CD4-positive, alpha-beta T cell (primary cell): Measurements from ENCODE around the gene NXPH4. TPM values are rescaled to one million over a fixed set of nuclear protein-coding genes. Genes with fewer than 3 reads are reported as not detected.

Source experiments
- ATAC-seq: fragments of 200-7000 bp; cut with Tn5 transposase; one replicate; pipeline ENCODE4 v1.10.0; 2022; ENCODE audit warnings: mild to moderate bottlenecking; ENCODE audit not compliant: poor library complexity
- CTCF ChIA-PET: fragments of 350-600 bp; sonication (Branson Sonifier 250); formaldehyde crosslinking; loops from one replicate; lab custom pipeline; 2021; ENCODE audit warnings: antibody characterized with exemption, inconsistent platforms; lab: Charles Lee
- POLR2A ChIA-PET: fragments of 350-600 bp; sonication (Branson Sonifier 250); formaldehyde crosslinking; loops from one replicate; lab custom pipeline; 2021; ENCODE audit warnings: antibody characterized with exemption, inconsistent platforms; lab: Charles Lee
- DNase-seq, 14 experiments: peaks; one replicate each; pipeline ENCODE4 v3.0.0-alpha.2; 2013 to 2020; ENCODE audit warnings: mixed read lengths in 2 of 14
- H3K27ac ChIP-seq, 2 donors: one replicate each; pipeline versions ENCODE4 v1.5.1 to v1.7.0; 2013; ENCODE audit warnings: low read length in 2 of 2, low read depth in 1 of 2, mild to moderate bottlenecking in 1 of 2
- H3K27me3 ChIP-seq, 2 experiments: 1 replicate in 1 of 2; 2 replicates in 1 of 2; pipeline versions ENCODE4 v1.6.1 to v1.7.0; 2013; ENCODE audit warnings: low read length in 2 of 2, control low read depth in 1 of 2, mild to moderate bottlenecking in 1 of 2, moderate library complexity in 1 of 2; ENCODE audit not compliant: insufficient read depth in 2 of 2, control insufficient read depth in 1 of 2
- H3K36me3 ChIP-seq: one replicate; pipeline ENCODE4 v1.6.1; 2013; ENCODE audit warnings: low read length, control low read depth; ENCODE audit not compliant: insufficient read depth
- H3K4me1 ChIP-seq: one replicate; pipeline ENCODE4 v1.6.1; 2013; ENCODE audit warnings: low read length, control low read depth; ENCODE audit not compliant: insufficient read depth
- H3K4me3 ChIP-seq: one replicate; pipeline ENCODE4 v1.5.1; 2013; ENCODE audit warnings: mild to moderate bottlenecking, low read length, moderate library complexity
- H3K9me3 ChIP-seq, 2 experiments: 1 replicate in 1 of 2; 2 replicates in 1 of 2; pipeline versions ENCODE4 v1.6.1 to v1.7.0; 2013; ENCODE audit warnings: low read length in 2 of 2, mild to moderate bottlenecking in 2 of 2, control low read depth in 1 of 2, moderate library complexity in 1 of 2; ENCODE audit not compliant: control insufficient read depth in 1 of 2, insufficient read depth in 1 of 2
- H3K27ac Mint-ChIP-seq: one replicate; pipeline ENCODE4 v1.8.0; 2020; ENCODE audit warnings: mixed read lengths
- H3K27me3 Mint-ChIP-seq: one replicate; pipeline ENCODE4 v1.8.0; 2021; ENCODE audit warnings: mixed read lengths
- H3K36me3 Mint-ChIP-seq: one replicate; pipeline ENCODE4 v1.8.0; 2021; ENCODE audit warnings: low read depth, mixed read lengths
- H3K4me1 Mint-ChIP-seq: one replicate; pipeline ENCODE4 v1.8.0; 2021; ENCODE audit warnings: low read depth, mixed read lengths
- H3K4me3 Mint-ChIP-seq: one replicate; pipeline ENCODE4 v1.8.0; 2020; ENCODE audit warnings: mild to moderate bottlenecking, mixed read lengths
- H3K9me3 Mint-ChIP-seq: one replicate; pipeline ENCODE4 v1.8.0; 2020; ENCODE audit warnings: mixed read lengths
- intact Hi-C, 2 experiments: fragments of 100-400 bp; cut with DNase I in 1 of 2; cut with micrococcal nuclease in 1 of 2; formaldehyde crosslinking; loops; one replicate each; pipeline versions ENCODE4 v1.15.1 to v1.9.0; 2023 to 2025; cut with DNase I, micrococcal nuclease
- total RNA-seq, 174 experiments: library from RNA in 2 of 174; stranded (reverse) in 2 of 174; gene quantifications; one replicate each; pipeline ENCODE4 v1.2.3 and lab custom pipeline; 2021 to 2026
- TF ChIP-seq, protein P1 (sequence below): fragments of 200-600 bp; IDR thresholded peaks from one replicate; pipeline ENCODE4 v1.8.0; 2022; ENCODE audit warnings: antibody characterized with exemption, mild to moderate bottlenecking

NXPH4 gene
- total RNA-seq, 2 experiments from 2014 or later = not detected

DNA sequence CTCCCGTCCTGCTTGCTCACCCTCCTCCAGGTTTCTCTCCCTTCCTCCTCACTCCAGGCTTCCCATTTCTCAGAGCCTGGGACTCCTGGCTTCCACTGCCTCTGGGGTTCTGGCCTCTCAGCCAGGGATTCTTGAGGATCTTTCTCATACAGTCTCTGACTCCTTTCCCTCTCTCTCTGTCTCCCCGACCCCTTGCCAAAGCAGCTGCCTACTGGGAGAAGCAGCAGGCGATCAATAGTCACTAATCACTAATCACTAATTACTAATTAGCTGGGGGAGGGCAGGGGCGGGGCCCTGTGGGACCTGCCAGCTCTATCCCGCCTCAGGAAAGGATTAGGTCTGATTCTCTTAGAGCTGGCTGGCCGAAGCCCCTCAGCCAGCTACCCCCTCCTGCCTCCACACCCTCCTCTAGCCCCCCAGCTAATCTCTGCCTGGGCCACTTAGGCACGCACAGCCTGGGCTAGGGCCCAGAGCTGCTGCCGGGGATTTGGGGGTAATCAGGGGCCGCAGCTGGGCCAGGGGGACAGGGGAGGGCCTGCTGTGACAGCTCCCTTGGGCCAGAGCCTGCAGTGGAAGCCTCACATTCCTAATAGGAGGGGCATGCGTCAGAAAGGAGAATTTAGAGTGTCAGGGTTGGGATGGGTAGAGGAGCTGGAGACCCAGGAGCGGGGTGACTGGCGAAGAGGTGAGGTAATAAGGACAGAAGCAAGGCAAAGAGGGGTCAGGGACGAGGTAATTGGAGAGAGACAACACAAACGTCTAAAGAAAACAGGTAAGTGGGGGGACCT is 2.8 kb downstream of the NXPH4 start:
- TF ChIP-seq, protein P1, sequence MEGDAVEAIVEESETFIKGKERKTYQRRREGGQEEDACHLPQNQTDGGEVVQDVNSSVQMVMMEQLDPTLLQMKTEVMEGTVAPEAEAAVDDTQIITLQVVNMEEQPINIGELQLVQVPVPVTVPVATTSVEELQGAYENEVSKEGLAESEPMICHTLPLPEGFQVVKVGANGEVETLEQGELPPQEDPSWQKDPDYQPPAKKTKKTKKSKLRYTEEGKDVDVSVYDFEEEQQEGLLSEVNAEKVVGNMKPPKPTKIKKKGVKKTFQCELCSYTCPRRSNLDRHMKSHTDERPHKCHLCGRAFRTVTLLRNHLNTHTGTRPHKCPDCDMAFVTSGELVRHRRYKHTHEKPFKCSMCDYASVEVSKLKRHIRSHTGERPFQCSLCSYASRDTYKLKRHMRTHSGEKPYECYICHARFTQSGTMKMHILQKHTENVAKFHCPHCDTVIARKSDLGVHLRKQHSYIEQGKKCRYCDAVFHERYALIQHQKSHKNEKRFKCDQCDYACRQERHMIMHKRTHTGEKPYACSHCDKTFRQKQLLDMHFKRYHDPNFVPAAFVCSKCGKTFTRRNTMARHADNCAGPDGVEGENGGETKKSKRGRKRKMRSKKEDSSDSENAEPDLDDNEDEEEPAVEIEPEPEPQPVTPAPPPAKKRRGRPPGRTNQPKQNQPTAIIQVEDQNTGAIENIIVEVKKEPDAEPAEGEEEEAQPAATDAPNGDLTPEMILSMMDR = no peak
- Mint-ChIP-seq H3K4me1 (peaks cover 69% of the 10 kb centered on the region), H3K9me3 (no peaks in the 10 kb centered on the region), H3K4me3 (peak overlapping the region; percentile 23), H3K27me3 (peaks cover 90% of the 10 kb centered on the region), H3K27ac (no peak overlapping the region), H3K36me3 (no peaks in the 10 kb centered on the region)
- Histone ChIP-seq H3K27ac (no peak overlapping the region), H3K4me3 (no peak overlapping the region), H3K4me1 (peaks cover 60% of the 10 kb centered on the region), H3K36me3 (no peaks in the 10 kb centered on the region), H3K27me3 (peaks cover 88 to 93% of the 10 kb centered on the region in 2 experiments), H3K9me3 (peaks cover 0 to 40% of the 10 kb centered on the region in 2 experiments)
- ChIA-PET POLR2A (interaction anchor here (0.8 to 1.9 kb wide), 3 partner anchors 10 to 23 kb away, joined by 3 to 6 read pairs (median 5); partner anchors contain the start of gene SHMT2), CTCF (interaction anchor here (7.9 kb wide), 1 partner anchor 23 kb away, joined by 225 read pairs; a partner anchor contains a TSS)
- no peak for DNase-seq
- ATAC-seq = no peak
- intact Hi-C loops = no loop called here

DNA sequence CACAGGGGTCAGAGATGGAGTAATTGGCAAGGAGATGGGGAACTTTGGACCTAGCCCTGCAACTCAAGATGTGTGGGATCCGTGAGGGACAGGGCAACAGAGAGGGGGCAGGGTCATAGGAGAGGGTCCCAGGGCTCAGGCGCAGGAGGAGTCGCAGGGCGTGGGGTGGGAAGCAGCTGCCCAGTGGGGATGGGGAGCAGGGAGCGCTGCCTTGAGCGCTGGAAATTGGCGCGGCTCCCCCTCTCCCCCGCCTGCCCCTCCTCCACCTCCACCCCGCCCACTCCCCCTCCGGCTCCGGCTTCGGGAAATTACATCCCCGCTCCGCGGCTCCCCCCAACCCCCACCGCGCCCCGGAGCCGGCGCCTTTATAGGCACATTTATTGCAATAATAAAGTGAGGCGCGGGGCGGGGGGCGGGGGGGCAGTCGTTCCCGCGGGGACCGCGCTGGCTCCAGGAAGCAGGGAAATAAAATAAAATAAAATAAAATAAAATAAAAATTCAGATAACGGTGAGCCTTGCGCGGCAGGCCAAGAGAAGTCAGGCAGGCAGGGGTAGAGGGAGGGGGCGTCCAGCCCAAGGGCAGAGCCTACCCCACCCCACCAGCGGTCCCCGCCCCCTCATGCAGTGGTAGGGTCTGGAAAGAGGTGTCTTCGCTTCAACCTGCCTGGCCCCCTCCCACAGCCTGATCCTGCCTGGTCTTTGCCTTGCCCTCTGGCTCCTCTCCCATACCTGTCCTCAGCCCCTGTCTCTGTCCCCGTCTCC is 3.6 kb downstream of the NXPH4 start:
- intact Hi-C loops = no loop called here
- H3K4me1 ChIP-seq = peaks cover 60% of the 10 kb centered on the region
- H3K36me3 ChIP-seq = no peaks in the 10 kb centered on the region
- ATAC-seq (no peak), DNase-seq (no peak)
- Mint-ChIP-seq H3K27me3 (peaks cover 90% of the 10 kb centered on the region), H3K36me3 (no peaks in the 10 kb centered on the region), H3K27ac (no peak overlapping the region), H3K9me3 (no peaks in the 10 kb centered on the region), H3K4me3 (peak overlapping the region; percentile 23), H3K4me1 (peaks cover 65% of the 10 kb centered on the region)
- ChIA-PET CTCF (interaction anchor here (7.9 kb wide), 1 partner anchor 22 kb away, joined by 225 read pairs; a partner anchor contains a TSS), POLR2A (interaction anchor here (0.8 to 1.0 kb wide), 2 partner anchors 9 to 22 kb away, joined by 3 to 5 read pairs; partner anchors contain the start of gene SHMT2)
- no peak overlapping the region for H3K27ac ChIP-seq
- H3K4me3 ChIP-seq = no peak overlapping the region
- peaks cover 0 to 43% of the 10 kb centered on the region in 2 experiments for H3K9me3 ChIP-seq
- H3K27me3 ChIP-seq = peaks cover 86 to 93% of the 10 kb centered on the region in 2 experiments
- TF ChIP-seq, protein P1 = no peak

DNA sequence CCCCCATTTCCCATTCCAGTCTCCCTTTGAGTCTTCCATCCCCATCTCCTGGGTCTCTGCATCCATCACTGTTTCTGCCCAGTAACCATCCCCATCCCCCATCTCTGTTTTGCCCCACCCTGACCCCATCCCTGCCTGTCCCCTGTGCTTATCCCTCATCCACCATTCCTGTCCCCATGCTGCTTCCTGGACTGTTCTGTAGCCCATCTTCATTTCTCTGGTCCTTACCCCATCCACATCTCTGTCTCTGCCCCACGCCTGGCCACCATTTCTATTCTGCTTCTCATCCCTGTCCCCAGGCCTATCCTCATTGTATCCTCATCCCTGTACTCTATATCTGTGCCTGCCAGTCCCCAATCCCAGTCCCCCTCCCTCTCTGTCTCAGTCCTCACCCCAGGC is 4.2 kb downstream of the NXPH4 start:
- POLR2A ChIA-PET = interaction anchor here (1.2 kb wide), 1 partner anchor 10 kb away, joined by 3 read pairs; no protein-coding TSS in a partner anchor
- CTCF ChIA-PET = interaction anchor here (1.7 kb wide), 1 partner anchor 18 kb away, joined by 6 read pairs; no protein-coding TSS in a partner anchor
- peaks cover 65% of the 10 kb centered on the region for H3K4me1 Mint-ChIP-seq
- TF ChIP-seq, protein P1 = no peak
- no peaks in the 10 kb centered on the region for H3K36me3 Mint-ChIP-seq
- peak overlapping the region; percentile 23 for H3K4me3 Mint-ChIP-seq
- DNase-seq (no peak), ATAC-seq (no peak)
- intact Hi-C loops = no loop called here
- Histone ChIP-seq H3K27ac (no peak overlapping the region), H3K27me3 (peaks cover 85 to 93% of the 10 kb centered on the region in 2 experiments), H3K9me3 (peaks cover 0 to 49% of the 10 kb centered on the region in 2 experiments), H3K36me3 (no peaks in the 10 kb centered on the region), H3K4me3 (no peak overlapping the region), H3K4me1 (peaks cover 60% of the 10 kb centered on the region)
- no peak overlapping the region for H3K27ac Mint-ChIP-seq
- no peaks in the 10 kb centered on the region for H3K9me3 Mint-ChIP-seq
- H3K27me3 Mint-ChIP-seq = peaks cover 90% of the 10 kb centered on the region
